Smooth muscle cell (in vitro differentiated cells): Measurements from ENCODE around the gene HSPA9. TPM values are rescaled to one million over a fixed set of nuclear protein-coding genes. Genes with fewer than 3 reads are reported as not detected.
A peak's percentile ranks its signal among the peaks of the same experiment; 100 is the strongest.

Source experiments
- DNase-seq: peaks from one replicate; lab custom pipeline; 2025; ENCODE audit not compliant: unreplicated experiment; lab: John Stamatoyannopoulos, UW
- H2AFZ ChIP-seq: fragments of 200-600 bp; sonication (generic); 2 replicates; pipeline ENCODE4 v1.6.0; 2016; ENCODE audit warnings: antibody characterized with exemption, low read depth, mild to moderate bottlenecking
- H3F3A ChIP-seq: fragments of 200-600 bp; sonication (generic); 2 replicates; pipeline ENCODE4 v1.6.0; 2017; ENCODE audit warnings: antibody characterized with exemption, low read depth
- H3K27ac ChIP-seq: fragments of 200-600 bp; sonication (generic); 2 replicates; pipeline ENCODE4 v1.5.1; 2016; ENCODE audit warnings: low read depth, mild to moderate bottlenecking
- H3K27me3 ChIP-seq: fragments of 200-600 bp; sonication (generic); 2 replicates; pipeline ENCODE4 v1.6.1; 2016; ENCODE audit warnings: low read depth, mild to moderate bottlenecking
- H3K36me3 ChIP-seq: fragments of 200-600 bp; sonication (generic); 2 replicates; pipeline ENCODE4 v1.5.1; 2016; ENCODE audit warnings: low read depth
- H3K4me1 ChIP-seq: fragments of 200-600 bp; sonication (generic); 2 replicates; pipeline ENCODE4 v1.5.1; 2016; ENCODE audit warnings: low read depth
- H3K4me2 ChIP-seq: fragments of 200-600 bp; sonication (generic); 2 replicates; pipeline ENCODE4 v1.6.0; 2016; ENCODE audit warnings: mild to moderate bottlenecking
- H3K4me3 ChIP-seq: fragments of 200-600 bp; sonication (generic); 2 replicates; pipeline ENCODE4 v1.5.1; 2016; ENCODE audit warnings: mild to moderate bottlenecking
- H3K79me2 ChIP-seq: fragments of 200-600 bp; sonication (generic); 2 replicates; pipeline ENCODE4 v1.6.0; 2016; ENCODE audit warnings: low read depth, mild to moderate bottlenecking
- H3K9ac ChIP-seq: fragments of 200-600 bp; sonication (generic); 2 replicates; pipeline ENCODE4 v1.6.0; 2016; ENCODE audit warnings: low read depth
- H3K9me3 ChIP-seq: fragments of 200-600 bp; sonication (generic); replicated peaks from 2 replicates; pipeline ENCODE4 v1.5.1; 2016; ENCODE audit warnings: low read depth
- H4K20me1 ChIP-seq: fragments of 200-600 bp; sonication (generic); 2 replicates; pipeline ENCODE4 v1.6.0; 2016; ENCODE audit warnings: low read depth
- WGBS: methylation state at CpG from one replicate; pipeline ENCODE4 v1.1.7; 2016; ENCODE audit warnings: low lambda C conversion rate; 5-methylcytosine and 5-hydroxymethylcytosine counted together
- polyA plus RNA-seq: library from polyadenylated mRNA; unstranded; fragments of >200 nt; fragmentation: Nextera tagmentation; extraction: Ambion mirVana; gene quantifications from 2 replicates; pipeline ENCODE4 v1.2.1, GENCODE V29; 2016
- total RNA-seq: library from RNA; depleted of rRNA; stranded (reverse); fragments of >200 nt; gene quantifications from 2 replicates; pipeline ENCODE4 v1.2.3, GENCODE V29; 2014
- TF ChIP-seq, protein P1 (sequence below): fragments of 200-600 bp; sonication (generic); IDR thresholded peaks from 2 replicates; pipeline ENCODE4 v1.5.1; 2017; ENCODE audit warnings: borderline replicate concordance, mild to moderate bottlenecking, antibody characterized with exemption; ENCODE audit not compliant: insufficient read depth, poor library complexity, severe bottlenecking

Gene HSPA9
- total and polyA plus RNA-seq, 2 experiments from 2014 or later: 136 to 263 TPM

DNA sequence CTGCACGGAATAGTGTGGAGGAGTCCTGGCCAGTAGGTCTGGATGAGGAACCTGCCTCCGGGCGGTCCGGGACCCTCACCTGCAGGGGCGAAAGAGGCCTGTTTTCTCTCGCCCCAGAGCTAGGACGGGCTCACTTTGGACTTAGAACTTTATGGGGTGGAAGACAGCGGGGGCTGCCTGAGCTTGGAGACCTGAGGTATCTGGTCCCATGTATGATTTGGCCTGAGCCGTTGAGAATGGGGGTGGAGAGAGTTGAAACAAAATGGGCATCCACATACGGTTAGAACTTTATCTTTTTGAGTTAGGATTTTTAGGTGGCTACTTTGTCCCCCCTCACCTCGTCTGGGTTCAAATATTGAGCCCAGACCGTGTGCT, 31.5 kb downstream of the HSPA9 start:
- H3K9me3 ChIP-seq: no peaks in the 10 kb centered on the region
- H2AFZ ChIP-seq: no peak overlapping the region
- no peaks in the 10 kb centered on the region for H3K27me3 ChIP-seq
- H3K36me3 ChIP-seq: no peaks in the 10 kb centered on the region
- peaks cover 28% of the 10 kb centered on the region for H3K4me1 ChIP-seq
- peaks cover 48% of the 10 kb centered on the region for H4K20me1 ChIP-seq
- peaks cover 93% of the 10 kb centered on the region for H3K79me2 ChIP-seq
- H3F3A ChIP-seq: peaks cover 5% of the 10 kb centered on the region
- peak overlapping the region; percentile 99 for H3K9ac ChIP-seq
- H3K4me2 ChIP-seq: peak overlapping the region; percentile 86
- no peak for DNase-seq
- WGBS: under 1% methylated on average over 12 of the region's 12 CpGs
- H3K27ac ChIP-seq: peak overlapping the region; percentile 98
- TF ChIP-seq, protein P1, sequence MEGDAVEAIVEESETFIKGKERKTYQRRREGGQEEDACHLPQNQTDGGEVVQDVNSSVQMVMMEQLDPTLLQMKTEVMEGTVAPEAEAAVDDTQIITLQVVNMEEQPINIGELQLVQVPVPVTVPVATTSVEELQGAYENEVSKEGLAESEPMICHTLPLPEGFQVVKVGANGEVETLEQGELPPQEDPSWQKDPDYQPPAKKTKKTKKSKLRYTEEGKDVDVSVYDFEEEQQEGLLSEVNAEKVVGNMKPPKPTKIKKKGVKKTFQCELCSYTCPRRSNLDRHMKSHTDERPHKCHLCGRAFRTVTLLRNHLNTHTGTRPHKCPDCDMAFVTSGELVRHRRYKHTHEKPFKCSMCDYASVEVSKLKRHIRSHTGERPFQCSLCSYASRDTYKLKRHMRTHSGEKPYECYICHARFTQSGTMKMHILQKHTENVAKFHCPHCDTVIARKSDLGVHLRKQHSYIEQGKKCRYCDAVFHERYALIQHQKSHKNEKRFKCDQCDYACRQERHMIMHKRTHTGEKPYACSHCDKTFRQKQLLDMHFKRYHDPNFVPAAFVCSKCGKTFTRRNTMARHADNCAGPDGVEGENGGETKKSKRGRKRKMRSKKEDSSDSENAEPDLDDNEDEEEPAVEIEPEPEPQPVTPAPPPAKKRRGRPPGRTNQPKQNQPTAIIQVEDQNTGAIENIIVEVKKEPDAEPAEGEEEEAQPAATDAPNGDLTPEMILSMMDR: no peak
- H3K4me3 ChIP-seq: peak overlapping the region; percentile 73

DNA sequence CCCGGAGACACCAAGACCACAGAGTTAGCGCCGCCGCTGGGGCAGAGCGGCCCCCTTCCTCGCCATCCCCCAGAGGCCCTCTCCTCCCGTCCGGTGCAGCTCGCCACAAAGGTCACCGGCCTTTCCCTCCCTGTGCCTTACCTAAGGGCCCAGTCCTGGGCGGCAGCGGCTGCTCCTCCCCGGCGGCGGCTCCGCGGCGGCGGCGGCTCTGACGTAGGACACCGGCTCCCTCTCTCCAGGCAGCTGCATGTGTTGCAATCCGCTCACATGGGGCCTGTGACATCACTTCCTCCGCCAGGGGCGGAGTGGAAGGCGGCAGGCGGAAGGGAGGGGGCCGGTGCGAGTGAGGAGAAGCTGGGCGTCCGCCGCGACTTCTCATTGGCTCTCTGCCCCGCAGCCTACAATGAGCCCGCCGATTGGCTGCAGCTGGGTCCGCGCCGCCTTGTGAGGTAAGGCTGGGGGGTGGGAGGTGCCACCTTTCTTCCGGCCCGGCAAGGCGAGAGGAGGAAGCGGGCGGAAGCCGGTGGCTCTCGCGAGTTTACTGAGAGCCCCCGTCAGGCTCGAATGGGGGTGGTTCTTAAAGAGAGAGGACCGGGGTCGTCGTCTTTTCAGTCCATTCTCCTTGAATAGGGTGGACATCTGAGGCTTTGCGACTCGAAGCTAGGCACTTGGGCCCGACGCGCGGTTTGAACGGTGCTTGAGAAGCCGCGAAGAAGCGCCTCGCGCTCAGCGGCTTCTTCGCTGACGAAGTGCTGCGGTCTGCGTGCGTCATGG, 32.1 kb downstream of the HSPA9 start, which contains the start of gene ETF1:
ETF1 (minus strand) TSS at position 281 of the 774 bp plus-strand sequence. CDS start 318 bp downstream, outside the sequence.
- DNase-seq: peak; percentile 97
- Histone ChIP-seq H3F3A (peaks cover 5% of the 10 kb centered on the region), H2AFZ (no peak within 1 kb of the TSS), H3K9ac (peak within 1 kb of the TSS; percentile 99), H3K27me3 (no peaks in the 10 kb centered on the region), H3K4me2 (peak within 1 kb of the TSS; percentile 91), H4K20me1 (peaks cover 48% of the 10 kb centered on the region), H3K27ac (peak within 1 kb of the TSS; percentile 98), H3K9me3 (no peaks in the 10 kb centered on the region), H3K4me1 (peaks cover 28% of the 10 kb centered on the region), H3K36me3 (no peaks in the 10 kb centered on the region), H3K79me2 (peaks cover 93% of the 10 kb centered on the region), H3K4me3 (peak within 1 kb of the TSS; percentile 90)
- WGBS: 1% methylated on average over 68 of the region's 70 CpGs
- TF ChIP-seq, protein P1: no peak

DNA sequence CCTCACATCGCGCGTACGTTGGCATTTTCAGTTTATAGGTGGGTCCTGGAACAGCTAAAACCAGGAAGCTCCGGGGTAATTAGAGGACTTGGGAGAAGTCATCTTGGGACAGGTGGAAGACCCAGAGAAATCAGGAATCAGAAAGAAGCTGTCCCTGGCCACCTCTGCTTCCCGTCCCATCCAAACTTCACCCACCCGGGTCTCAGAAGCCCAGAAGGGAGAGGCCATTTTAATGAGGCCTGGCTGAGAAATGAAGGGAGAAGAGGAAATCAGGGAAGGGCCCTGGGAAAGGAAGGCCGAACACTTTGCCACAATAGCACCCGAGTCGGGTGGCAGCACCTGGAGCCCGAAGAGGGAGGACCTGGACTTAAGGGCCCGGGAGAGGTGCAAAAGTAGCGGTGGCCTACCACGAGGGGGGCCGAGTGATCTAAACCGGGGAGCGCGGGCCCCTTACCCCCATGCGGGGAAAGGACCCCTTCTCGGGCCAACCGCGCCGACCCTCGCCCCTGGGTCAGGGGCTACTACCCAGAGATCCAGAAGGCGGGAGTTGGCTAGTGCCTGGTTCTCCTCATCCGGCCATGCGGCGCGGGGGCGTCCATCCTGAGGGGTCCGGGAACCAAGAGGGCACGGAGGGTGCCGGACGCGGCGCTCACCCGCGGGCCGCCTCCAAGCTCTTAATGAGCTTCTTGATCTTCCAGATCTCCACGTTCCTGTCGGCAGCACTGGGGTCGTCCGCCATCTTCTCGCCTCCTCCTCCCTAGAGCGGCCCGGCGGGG, 32.8 kb downstream of the HSPA9 start:
- H3F3A ChIP-seq: peaks cover 5% of the 10 kb centered on the region
- H3K9ac ChIP-seq: peak overlapping the region; percentile 99
- peak overlapping the region; percentile 90 for H3K4me3 ChIP-seq
- TF ChIP-seq, protein P1: no peak
- H3K27me3 ChIP-seq: no peaks in the 10 kb centered on the region
- peaks cover 49% of the 10 kb centered on the region for H4K20me1 ChIP-seq
- H3K4me2 ChIP-seq: peak overlapping the region; percentile 91
- no peak overlapping the region for H2AFZ ChIP-seq
- 2% methylated on average over 47 of the region's 47 CpGs for WGBS
- peaks cover 93% of the 10 kb centered on the region for H3K79me2 ChIP-seq
- H3K27ac ChIP-seq: peak overlapping the region; percentile 98
- no peak for DNase-seq
- H3K9me3 ChIP-seq: no peaks in the 10 kb centered on the region
- H3K36me3 ChIP-seq: no peaks in the 10 kb centered on the region
- H3K4me1 ChIP-seq: peaks cover 28% of the 10 kb centered on the region
